ENCODE results near the gene ZNF784.

GRCh38 chr19:55581145-55581822, 43.1 kb downstream of the ZNF784 start:
- TF ChIP-seq CTCF (IDR thresholded peaks at IDR 0.05; ENCODE audit: low read depth, low read length, poor library complexity, severe bottlenecking) (no peak), EZH2phosphoT487 (IDR thresholded peaks at IDR 0.05; ENCODE audit: borderline replicate concordance, low read length) (no peak)

All from DOHH2 (cell line).